Sigmoid colon (tissue), 4 donors: Measurements from ENCODE around the gene CCNQ.

Experiments used
- EP300 ChIP-seq, 4 donors: sonication (generic); formaldehyde crosslinking; IDR thresholded peaks; one replicate each; pipeline ENCODE4 v1.6.1; 2017; ENCODE audit warnings: antibody characterized with exemption in 4 of 4
- POLR2A ChIP-seq, 2 donors: fragments of 450-650 bp; IDR thresholded peaks; one replicate each; pipeline ENCODE4 v1.6.1; 2016; ENCODE audit warnings: antibody characterized with exemption in 2 of 2, mild to moderate bottlenecking in 2 of 2, moderate library complexity in 2 of 2
- TF ChIP-seq, protein P1 (sequence below), 4 experiments: fragments of 450-650 bp in 3 of 4; fragments of 200-600 bp in 1 of 4; IDR thresholded peaks; one replicate each; pipeline ENCODE4 v1.5.1; 2016 to 2019; ENCODE audit warnings: antibody characterized with exemption in 4 of 4, mild to moderate bottlenecking in 3 of 4, moderate library complexity in 2 of 4

DNA sequence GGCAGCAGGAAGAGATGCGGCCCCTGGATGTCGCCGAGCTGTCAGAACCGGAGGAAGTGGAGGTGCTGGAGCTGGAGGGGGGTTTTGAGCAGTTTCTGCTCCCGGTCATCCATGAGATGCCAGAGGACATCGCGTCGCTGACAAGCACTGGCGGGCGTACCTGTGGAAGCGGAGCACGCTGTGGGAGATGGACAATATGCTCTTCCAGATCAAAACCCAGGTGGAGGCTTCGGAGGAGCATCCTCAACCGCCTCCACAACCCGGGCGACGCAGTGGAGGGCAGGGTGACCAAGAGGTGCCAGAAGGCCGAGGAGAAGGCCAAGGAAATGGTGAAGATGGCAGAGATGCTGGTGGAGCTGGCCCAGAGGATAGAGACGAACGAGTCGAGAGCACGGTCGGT lies 7.6 kb upstream of the CCNQ start:
- TF ChIP-seq, protein P1, sequence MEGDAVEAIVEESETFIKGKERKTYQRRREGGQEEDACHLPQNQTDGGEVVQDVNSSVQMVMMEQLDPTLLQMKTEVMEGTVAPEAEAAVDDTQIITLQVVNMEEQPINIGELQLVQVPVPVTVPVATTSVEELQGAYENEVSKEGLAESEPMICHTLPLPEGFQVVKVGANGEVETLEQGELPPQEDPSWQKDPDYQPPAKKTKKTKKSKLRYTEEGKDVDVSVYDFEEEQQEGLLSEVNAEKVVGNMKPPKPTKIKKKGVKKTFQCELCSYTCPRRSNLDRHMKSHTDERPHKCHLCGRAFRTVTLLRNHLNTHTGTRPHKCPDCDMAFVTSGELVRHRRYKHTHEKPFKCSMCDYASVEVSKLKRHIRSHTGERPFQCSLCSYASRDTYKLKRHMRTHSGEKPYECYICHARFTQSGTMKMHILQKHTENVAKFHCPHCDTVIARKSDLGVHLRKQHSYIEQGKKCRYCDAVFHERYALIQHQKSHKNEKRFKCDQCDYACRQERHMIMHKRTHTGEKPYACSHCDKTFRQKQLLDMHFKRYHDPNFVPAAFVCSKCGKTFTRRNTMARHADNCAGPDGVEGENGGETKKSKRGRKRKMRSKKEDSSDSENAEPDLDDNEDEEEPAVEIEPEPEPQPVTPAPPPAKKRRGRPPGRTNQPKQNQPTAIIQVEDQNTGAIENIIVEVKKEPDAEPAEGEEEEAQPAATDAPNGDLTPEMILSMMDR (IDR thresholded peaks at IDR 0.05), result no peak
- TF ChIP-seq POLR2A (IDR thresholded peaks at IDR 0.05) (no peak), EP300 (IDR thresholded peaks at IDR 0.05) (no peak)
